GM18907 (cell line): Measurements from ENCODE around the gene HIBCH.
"Not testable (repeated sequence)": the region's sequence is repeated elsewhere in the genome, so short reads cannot be mapped to it uniquely, and the experiment has no call there.

Experiments
- ATAC-seq: cut with Tn5 transposase; IDR thresholded peaks from one replicate; pipeline ENCODE4 v1.9.1; 2021; ENCODE audit warnings: mild to moderate bottlenecking, moderate library complexity; ENCODE audit not compliant: unreplicated experiment

HIBCH gene

GRCh38 chr2:190255676-190256075 lies 64.0 kb downstream of the HIBCH start:
- no peak for ATAC-seq

- ATAC-seq = no peak
Measured at GRCh38 chr2:190254063-190254850, 65.4 kb downstream of the HIBCH start.

- no peak for ATAC-seq
Measured at GRCh38 chr2:190250421-190250820, 69.2 kb downstream of the HIBCH start.

GRCh38 chr2:190235551-190236075 lies 84.0 kb downstream of the HIBCH start:
- no peak for ATAC-seq

- ATAC-seq = no peak
Measured at GRCh38 chr2:190235101-190235500, 84.5 kb downstream of the HIBCH start.

GRCh38 chr2:190223989-190224388 lies 95.6 kb downstream of the HIBCH start:
- ATAC-seq = not testable (repeated sequence)

- ATAC-seq = not testable (repeated sequence)
Measured at GRCh38 chr2:190222745-190223144, 96.9 kb downstream of the HIBCH start.

- no peak for ATAC-seq
Measured at GRCh38 chr2:190221429-190221828, 98.2 kb downstream of the HIBCH start.

GRCh38 chr2:190219186-190219585 lies 100.4 kb downstream of the HIBCH start:
- ATAC-seq = no peak

GRCh38 chr2:190217616-190218015 lies 102.0 kb downstream of the HIBCH start:
- no peak for ATAC-seq

GRCh38 chr2:190216829-190217228 lies 102.8 kb downstream of the HIBCH start:
- peak; percentile 60 for ATAC-seq

- ATAC-seq = no peak
Measured at GRCh38 chr2:190215620-190216019, 104.0 kb downstream of the HIBCH start.

- no peak for ATAC-seq
Measured at GRCh38 chr2:190214426-190215194, 105.0 kb downstream of the HIBCH start.

GRCh38 chr2:190213441-190214335 lies 105.9 kb downstream of the HIBCH start:
- no peak for ATAC-seq

GRCh38 chr2:190210471-190210870 lies 109.2 kb downstream of the HIBCH start:
- ATAC-seq = no peak

- ATAC-seq = no peak
Measured at GRCh38 chr2:190209559-190209958, 110.1 kb downstream of the HIBCH start.

GRCh38 chr2:190207930-190208329 lies 111.7 kb downstream of the HIBCH start:
- ATAC-seq = no peak

- no peak for ATAC-seq
Measured at GRCh38 chr2:190205657-190206056, 114.0 kb downstream of the HIBCH start.

GRCh38 chr2:190202604-190203003 lies 117.0 kb downstream of the HIBCH start:
- ATAC-seq = no peak

GRCh38 chr2:190202018-190202417 lies 117.6 kb downstream of the HIBCH start:
- ATAC-seq = no peak

- no peak for ATAC-seq
Measured at GRCh38 chr2:190200603-190201002, 119.0 kb downstream of the HIBCH start.
